NT2/D1 (cell line): Measurements from ENCODE around the gene TTC19.

ENCODE experiments used
- SUZ12 ChIP-seq: IDR thresholded peaks from 2 replicates; pipeline ENCODE4 v1.6.1; 2011; ENCODE audit not compliant: insufficient read length, insufficient read depth; ENCODE audit errors: extremely low read depth
- YY1 ChIP-seq: IDR thresholded peaks from 2 replicates; pipeline ENCODE4 v1.6.1; 2011; ENCODE audit not compliant: insufficient read length, insufficient read depth
- ZNF274 ChIP-seq: IDR thresholded peaks from 2 replicates; pipeline ENCODE4 v1.6.1; 2011; ENCODE audit warnings: mild to moderate bottlenecking, low read depth, low read length

- no peak for TF ChIP-seq ZNF274
- no peak for TF ChIP-seq SUZ12
- TF ChIP-seq YY1: no peak
Observed at GRCh38 chr17:15952916-15953790, 46.5 kb upstream of the TTC19 start.
